Mucosa of gallbladder (tissue), 1 donor: ENCODE data around the gene REG4. TPM values are rescaled to one million over a fixed set of nuclear protein-coding genes. Genes with fewer than 3 reads are reported as not detected.

Experiments
- total RNA-seq: library from RNA; stranded (reverse); gene quantifications from one replicate; pipeline ENCODE4 v1.2.1, GENCODE V29; 2021
- donor health status: DM: no; HTN: no; CAD: no.

The REG4 gene
- total RNA-seq, 1 donor from 2014 or later, result 0.49 TPM

Other genes starting within 250 kb of the REG4 start
- gene ZNF697, start 163.2 kb downstream of the REG4 start, total RNA-seq, result 2.9 TPM
- 12.8 TPM for gene PHGDH, start 99.5 kb downstream of the REG4 start, total RNA-seq
- gene HMGCS2, start 42.6 kb downstream of the REG4 start, total RNA-seq, result 22.1 TPM
- not detected for gene ADAM30, start 85.1 kb upstream of the REG4 start, total RNA-seq